Measurements from ENCODE around the gene ST6GALNAC1. TPM values are rescaled to one million over a fixed set of nuclear protein-coding genes. Genes with fewer than 3 reads are reported as not detected.

Gene ST6GALNAC1
- polyA plus RNA-seq, 3 donors: not detected

DNA sequence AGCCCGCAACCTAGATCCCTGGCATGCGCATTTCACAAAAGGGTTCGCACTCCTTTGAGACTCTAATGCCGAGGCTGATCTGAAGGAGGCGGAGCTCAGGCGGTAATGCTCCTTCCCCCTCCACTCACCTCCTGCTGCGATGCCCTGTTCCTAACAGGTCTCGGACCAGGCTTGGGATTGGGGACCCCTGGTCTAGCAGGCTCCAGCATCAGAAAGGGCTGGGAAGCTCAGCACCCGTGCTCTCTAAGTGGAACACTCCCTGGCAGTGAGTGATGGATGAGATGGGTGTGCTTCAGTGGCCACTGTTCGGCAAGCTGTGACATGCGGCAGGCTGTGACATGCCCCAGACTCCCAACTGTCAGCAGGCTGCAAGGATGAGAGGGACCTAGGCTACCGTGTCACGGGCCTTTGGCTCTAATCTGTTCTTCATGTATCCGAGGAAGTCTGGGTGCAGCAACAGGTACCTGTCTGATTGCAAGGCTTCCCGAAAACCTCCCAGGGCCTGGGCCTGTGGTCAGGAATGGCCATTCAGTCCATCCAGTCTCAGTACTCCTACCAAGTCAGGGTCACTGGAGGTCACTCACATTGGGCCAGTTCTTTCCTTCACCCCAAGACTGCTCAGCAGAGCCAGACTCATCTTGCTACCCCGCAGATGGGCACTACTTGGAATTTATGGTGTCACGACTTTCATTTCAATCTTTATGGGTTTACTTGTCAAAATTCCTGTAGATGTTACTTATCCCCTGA is 56.6 kb downstream of the ST6GALNAC1 start:
- peak in 1 of 3 donors; percentile 20 for DNase-seq
- Histone ChIP-seq H3K27me3 (ENCODE audit: control insufficient read depth in 2 of 2, insufficient read depth in 2 of 2, low read length in 2 of 2) (peaks cover 9 to 34% of the 10 kb centered on the region in 2 donors), H2AFZ (ENCODE audit: insufficient read depth, low read depth, low read length, poor library complexity, severe bottlenecking) (no peak overlapping the region), H3K9me3 (replicated peaks in 1 of 2; ENCODE audit: control insufficient read depth in 1 of 2, insufficient read depth in 1 of 2, low read length in 2 of 2) (peaks cover 0 to 5% of the 10 kb centered on the region in 2 donors), H4K20me1 (ENCODE audit: insufficient read depth, low read length) (no peaks in the 10 kb centered on the region), H3K27ac (ENCODE audit: low read depth in 1 of 2, low read length in 2 of 2) (no peak overlapping the region), H3K36me3 (replicated peaks in 1 of 2; ENCODE audit: control insufficient read depth in 1 of 2, insufficient read depth in 2 of 2, low read length in 2 of 2) (no peaks in the 10 kb centered on the region), H3K4me1 (ENCODE audit: control insufficient read depth in 1 of 2, insufficient read depth in 2 of 2, low read length in 2 of 2) (peaks cover 19 to 21% of the 10 kb centered on the region in 2 donors), H3K79me2 (ENCODE audit: insufficient read depth, low read length) (no peaks in the 10 kb centered on the region), H3K9ac (ENCODE audit: insufficient read depth, low read length, poor library complexity, severe bottlenecking) (no peak overlapping the region), H3K4me2 (replicated peaks; ENCODE audit: extremely low read depth, low read length, poor library complexity, severe bottlenecking) (peak overlapping the region; percentile 76), H3K4me3 (replicated peaks in 1 of 3; ENCODE audit: low read depth in 2 of 3, low read length in 3 of 3) (peak overlapping the region in 1 of 3 experiments; percentile 19)
- Mint-ChIP-seq H3K4me3 (peak overlapping the region; percentile 74 to 76), H3K27me3 (ENCODE audit: low read depth in 3 of 3) (peaks cover 47 to 68% (median 48%) of the 10 kb centered on the region in 3 donors), H3K36me3 (peaks cover 7 to 22% of the 10 kb centered on the region in 2 donors), H3K27ac (peak overlapping the region in 1 of 7 donors; percentile 19), H3K9me3 (peaks cover 0 to 18% (median 3%) of the 10 kb centered on the region in 7 donors), H3K4me1 (peaks cover 31% of the 10 kb centered on the region)
- TF ChIP-seq, protein P1, sequence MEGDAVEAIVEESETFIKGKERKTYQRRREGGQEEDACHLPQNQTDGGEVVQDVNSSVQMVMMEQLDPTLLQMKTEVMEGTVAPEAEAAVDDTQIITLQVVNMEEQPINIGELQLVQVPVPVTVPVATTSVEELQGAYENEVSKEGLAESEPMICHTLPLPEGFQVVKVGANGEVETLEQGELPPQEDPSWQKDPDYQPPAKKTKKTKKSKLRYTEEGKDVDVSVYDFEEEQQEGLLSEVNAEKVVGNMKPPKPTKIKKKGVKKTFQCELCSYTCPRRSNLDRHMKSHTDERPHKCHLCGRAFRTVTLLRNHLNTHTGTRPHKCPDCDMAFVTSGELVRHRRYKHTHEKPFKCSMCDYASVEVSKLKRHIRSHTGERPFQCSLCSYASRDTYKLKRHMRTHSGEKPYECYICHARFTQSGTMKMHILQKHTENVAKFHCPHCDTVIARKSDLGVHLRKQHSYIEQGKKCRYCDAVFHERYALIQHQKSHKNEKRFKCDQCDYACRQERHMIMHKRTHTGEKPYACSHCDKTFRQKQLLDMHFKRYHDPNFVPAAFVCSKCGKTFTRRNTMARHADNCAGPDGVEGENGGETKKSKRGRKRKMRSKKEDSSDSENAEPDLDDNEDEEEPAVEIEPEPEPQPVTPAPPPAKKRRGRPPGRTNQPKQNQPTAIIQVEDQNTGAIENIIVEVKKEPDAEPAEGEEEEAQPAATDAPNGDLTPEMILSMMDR (IDR thresholded peaks at IDR 0.05): no peak
- WGBS (ENCODE audit: insufficient coverage): 43% methylated on average over 15 of the region's 17 CpGs
- intact Hi-C loops (cut with micrococcal nuclease): loop anchor here (2.0 to 10.0 kb wide), 4 partner anchors 35 to 122 kb away; partner anchors contain the start of gene AANAT (in 1 of the 2)

DNA sequence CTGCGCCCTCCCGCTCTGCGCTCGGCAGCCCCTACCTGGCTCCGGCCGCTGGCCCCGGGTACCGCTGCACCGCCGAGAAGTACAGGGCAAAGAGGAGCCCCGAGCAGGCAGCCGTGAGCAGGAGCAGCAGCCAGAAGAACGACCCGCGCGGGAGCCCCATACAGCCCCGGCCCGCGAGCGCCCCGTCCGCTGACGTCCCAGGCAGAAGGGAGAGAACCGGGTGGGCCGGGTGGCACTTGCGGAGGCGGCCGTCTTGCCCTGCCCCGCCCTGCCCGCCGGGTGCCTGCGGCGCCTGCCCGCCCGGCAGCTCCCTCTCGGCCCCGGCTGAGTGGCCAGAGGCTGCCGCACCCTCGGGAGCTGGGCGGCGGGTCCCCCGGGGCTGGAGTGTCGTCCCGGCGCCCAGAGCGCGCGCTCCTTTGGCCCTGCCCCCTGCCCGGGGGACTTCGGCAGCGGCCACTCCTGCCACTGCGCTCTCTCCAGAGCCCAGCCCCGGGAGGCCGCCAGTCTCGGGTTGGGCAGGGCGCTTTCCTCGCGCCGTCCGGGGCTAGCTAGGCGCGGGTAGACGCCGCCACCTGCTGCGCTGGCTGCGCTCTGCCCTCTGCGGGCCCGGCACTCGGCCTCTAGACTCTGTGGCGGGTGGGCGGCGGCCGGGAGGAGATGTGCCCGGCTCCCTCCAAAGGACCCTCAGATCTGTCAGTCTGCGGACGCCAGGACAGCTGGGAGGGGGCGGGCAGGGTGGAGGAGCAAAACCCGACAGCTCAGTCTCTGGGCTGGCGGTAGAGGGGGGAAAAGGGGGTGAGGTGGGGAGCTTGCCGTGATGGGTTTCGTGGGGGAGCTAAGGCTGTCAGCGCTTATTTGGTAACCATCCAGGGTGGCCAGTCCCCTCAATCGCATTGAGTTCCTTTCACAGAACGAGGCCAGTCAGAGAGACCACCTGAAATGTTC is 57.6 kb downstream of the ST6GALNAC1 start, which contains the start of gene ST6GALNAC2:
Gene ST6GALNAC2 (minus strand): TSS at position 212 of the 945 bp plus-strand sequence. CDS start 52 bp downstream, at position 160.
- H3K27me3 Mint-ChIP-seq (ENCODE audit: low read depth in 3 of 3): peaks cover 47 to 69% (median 48%) of the 10 kb centered on the region in 3 donors
- H3K36me3 Mint-ChIP-seq: peaks cover 7 to 22% of the 10 kb centered on the region in 2 donors
- peak within 1 kb of the TSS; percentile 53 to 78 for H3K27ac ChIP-seq (ENCODE audit: low read depth in 1 of 2, low read length in 2 of 2)
- DNase-seq: peak; percentile 69 to 73 (median 72)
- intact Hi-C loops (cut with micrococcal nuclease): loop anchor here (2.0 to 10.0 kb wide), 5 partner anchors 15 to 121 kb away; partner anchors contain the start of gene AANAT (in 1 of the 2)
- H3K9me3 Mint-ChIP-seq: peaks cover 0 to 18% (median 3%) of the 10 kb centered on the region in 7 donors
- peaks cover 0 to 5% of the 10 kb centered on the region in 2 donors for H3K9me3 ChIP-seq (replicated peaks in 1 of 2; ENCODE audit: control insufficient read depth in 1 of 2, insufficient read depth in 1 of 2, low read length in 2 of 2)
- H3K4me3 Mint-ChIP-seq: peak within 1 kb of the TSS; percentile 89 to 90
- H3K9ac ChIP-seq (ENCODE audit: insufficient read depth, low read length, poor library complexity, severe bottlenecking): peak within 1 kb of the TSS; percentile 88
- H3K27me3 ChIP-seq (ENCODE audit: control insufficient read depth in 2 of 2, insufficient read depth in 2 of 2, low read length in 2 of 2): peaks cover 9 to 34% of the 10 kb centered on the region in 2 donors
- peak within 1 kb of the TSS; percentile 83 for H2AFZ ChIP-seq (ENCODE audit: insufficient read depth, low read depth, low read length, poor library complexity, severe bottlenecking)
- peak within 1 kb of the TSS; percentile 52 to 85 (median 79) for H3K4me3 ChIP-seq (replicated peaks in 1 of 3; ENCODE audit: low read depth in 2 of 3, low read length in 3 of 3)
- H3K36me3 ChIP-seq (replicated peaks in 1 of 2; ENCODE audit: control insufficient read depth in 1 of 2, insufficient read depth in 2 of 2, low read length in 2 of 2): no peaks in the 10 kb centered on the region
- peak within 1 kb of the TSS; percentile 76 to 91 (median 83) for H3K27ac Mint-ChIP-seq
- 1% methylated on average over 81 of the region's 84 CpGs for WGBS (ENCODE audit: insufficient coverage)
- H3K4me1 ChIP-seq (ENCODE audit: control insufficient read depth in 1 of 2, insufficient read depth in 2 of 2, low read length in 2 of 2): peaks cover 22 to 24% of the 10 kb centered on the region in 2 donors
- no peaks in the 10 kb centered on the region for H4K20me1 ChIP-seq (ENCODE audit: insufficient read depth, low read length)
- TF ChIP-seq, protein P1 (IDR thresholded peaks at IDR 0.05): peak; percentile 57
- peak within 1 kb of the TSS; percentile 76 for H3K4me2 ChIP-seq (replicated peaks; ENCODE audit: extremely low read depth, low read length, poor library complexity, severe bottlenecking)
- H3K4me1 Mint-ChIP-seq: peaks cover 35% of the 10 kb centered on the region
- no peaks in the 10 kb centered on the region for H3K79me2 ChIP-seq (ENCODE audit: insufficient read depth, low read length)
